Skeletal muscle tissue (tissue), 4 donors: ENCODE data around the gene FAM131C. TPM values are rescaled to one million over a fixed set of nuclear protein-coding genes. Genes with fewer than 3 reads are reported as not detected.
"Not testable (repeated sequence)": the region's sequence is repeated elsewhere in the genome, so short reads cannot be mapped to it uniquely, and the experiment has no call there.

Experiments used
- H3K27ac ChIP-seq: one replicate; pipeline ENCODE4 v1.7.0; 2013; ENCODE audit warnings: mild to moderate bottlenecking, low read depth, low read length, inconsistent platforms
- H3K27me3 ChIP-seq, 3 donors: one replicate each; pipeline ENCODE4 v1.7.0; 2013; ENCODE audit warnings: low read length in 3 of 3; ENCODE audit not compliant: control insufficient read depth in 3 of 3, insufficient read depth in 3 of 3
- H3K36me3 ChIP-seq, 3 donors: one replicate each; pipeline ENCODE4 v1.7.0; 2013; ENCODE audit warnings: low read length in 3 of 3; ENCODE audit not compliant: control insufficient read depth in 3 of 3, insufficient read depth in 3 of 3
- H3K4me1 ChIP-seq, 3 donors: one replicate each; pipeline ENCODE4 v1.7.0; 2013; ENCODE audit warnings: low read length in 3 of 3, mild to moderate bottlenecking in 3 of 3; ENCODE audit not compliant: control insufficient read depth in 3 of 3, insufficient read depth in 3 of 3
- H3K4me3 ChIP-seq, 3 donors: one replicate each; pipeline ENCODE4 v1.7.0; 2013; ENCODE audit warnings: low read length in 3 of 3
- H3K9ac ChIP-seq, 3 donors: one replicate each; pipeline ENCODE4 v1.7.0; 2013; ENCODE audit warnings: low read length in 3 of 3, mild to moderate bottlenecking in 3 of 3, moderate library complexity in 2 of 3, low read depth in 1 of 3
- H3K9me3 ChIP-seq, 3 donors: one replicate each; pipeline ENCODE4 v1.7.0; 2013; ENCODE audit warnings: low read length in 3 of 3; ENCODE audit not compliant: control insufficient read depth in 3 of 3
- total RNA-seq: library from RNA; depleted of rRNA; stranded (reverse); fragments of >200 nt; gene quantifications from one replicate; pipeline ENCODE4 v1.2.3, GENCODE V29; 2014
- donor health status: Osteomylitis.

FAM131C gene
- total RNA-seq, 1 donor from 2014 or later: not detected

DNA sequence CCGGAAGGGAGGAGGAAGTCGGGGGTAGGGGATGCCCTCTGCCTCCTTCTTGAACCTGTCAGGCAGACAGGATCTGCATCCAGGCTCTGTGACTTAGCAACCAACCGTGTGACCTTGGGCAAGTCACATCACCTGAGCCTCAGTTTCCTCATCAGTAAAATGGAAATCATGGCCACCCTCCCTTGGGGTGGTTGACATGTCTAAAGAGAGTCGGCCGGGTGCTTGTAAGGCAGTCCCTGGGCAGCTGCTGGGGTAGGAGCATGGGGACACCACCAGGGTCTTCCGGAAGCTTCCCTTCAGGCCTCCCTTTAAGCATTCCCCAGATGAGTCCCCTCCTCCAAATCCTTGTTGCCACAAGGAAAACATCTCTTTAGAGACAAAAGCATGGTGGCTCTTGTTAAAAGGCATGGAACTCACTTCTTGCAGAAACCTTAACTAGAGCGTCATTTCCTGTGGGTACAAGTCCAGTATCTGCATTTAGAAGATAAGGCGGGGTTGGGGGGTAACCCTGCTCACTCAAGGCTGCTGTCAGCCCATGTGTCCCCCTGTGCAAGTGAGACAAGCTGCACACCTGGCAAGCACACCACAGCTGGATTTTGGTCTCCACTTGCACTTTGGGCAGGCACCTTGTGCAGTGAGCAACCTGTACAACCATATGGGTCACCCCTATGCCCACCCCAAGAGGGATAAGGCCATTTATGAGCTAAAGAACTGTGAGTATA lies 19.5 kb downstream of the FAM131C start:
- H3K36me3 ChIP-seq: no peaks in the 10 kb centered on the region
- no peak overlapping the region for H3K9ac ChIP-seq
- H3K9me3 ChIP-seq: no peaks in the 10 kb centered on the region
- H3K27me3 ChIP-seq: peaks cover 0 to 3% (median 0%) of the 10 kb centered on the region in 3 donors
- H3K4me1 ChIP-seq: peaks cover 0 to 3% (median under 1%) of the 10 kb centered on the region in 3 donors
- H3K27ac ChIP-seq: no peak overlapping the region
- no peak overlapping the region for H3K4me3 ChIP-seq

DNA sequence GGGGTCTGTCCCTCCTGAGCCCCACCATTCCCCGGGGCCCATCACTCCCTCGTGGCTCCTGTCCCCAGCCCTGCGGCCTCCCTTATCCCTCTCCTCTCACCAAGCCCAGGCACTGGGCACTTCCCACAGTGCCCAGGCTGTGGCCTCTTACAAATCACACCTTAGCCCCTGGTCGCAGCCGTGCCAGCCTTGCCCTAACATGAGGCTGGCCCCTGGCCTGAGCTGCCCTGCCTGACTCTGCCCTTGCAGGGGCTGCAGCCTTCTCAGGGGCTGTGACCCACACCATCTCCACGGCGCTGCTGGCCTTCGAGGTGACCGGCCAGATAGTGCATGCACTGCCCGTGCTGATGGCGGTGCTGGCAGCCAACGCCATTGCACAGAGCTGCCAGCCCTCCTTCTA lies 21.5 kb downstream of the FAM131C start:
- not testable (repeated sequence) for H3K4me1 ChIP-seq, H3K4me3 ChIP-seq, H3K27me3 ChIP-seq

GRCh38 chr1:16051039-16051438 lies 22.4 kb downstream of the FAM131C start:
- peaks cover 0 to 4% (median 0%) of the 10 kb centered on the region in 3 donors for H3K27me3 ChIP-seq
- no peaks in the 10 kb centered on the region for H3K36me3 ChIP-seq
- H3K9me3 ChIP-seq: no peaks in the 10 kb centered on the region
- H3K4me3 ChIP-seq: no peak overlapping the region
- peaks cover 0 to 8% (median 5%) of the 10 kb centered on the region in 3 donors for H3K4me1 ChIP-seq
- no peak overlapping the region for H3K27ac ChIP-seq
- H3K9ac ChIP-seq: no peak overlapping the region

More for the DNA sequence above, 21.5 kb downstream of the FAM131C start:
- not testable (repeated sequence) for H3K36me3 ChIP-seq, H3K9ac ChIP-seq, H3K27ac ChIP-seq, H3K9me3 ChIP-seq

DNA sequence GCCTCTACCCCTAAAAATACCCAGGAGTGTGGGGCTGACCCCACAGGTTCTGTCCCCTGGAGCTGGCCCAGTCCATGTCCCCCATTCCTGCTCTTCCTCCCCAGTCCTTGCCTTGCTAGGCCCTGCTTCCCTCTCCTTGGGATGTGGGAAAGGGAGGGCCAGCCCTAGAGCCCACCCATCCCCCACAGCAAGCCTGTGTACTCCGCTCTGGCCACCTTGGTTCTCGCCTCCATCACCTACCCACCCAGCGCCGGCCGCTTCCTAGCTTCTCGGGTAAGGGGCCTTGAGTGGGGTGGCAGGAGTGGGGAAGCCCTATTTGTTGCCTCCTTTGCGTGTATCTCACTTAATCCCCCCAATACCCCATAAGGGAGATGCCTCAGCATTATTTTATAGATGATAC lies 23.1 kb downstream of the FAM131C start:
- Histone ChIP-seq H3K36me3 (no peaks in the 10 kb centered on the region), H3K27me3 (peaks cover 0 to 4% (median 0%) of the 10 kb centered on the region in 3 donors), H3K4me1 (peaks cover 0 to 5% (median 5%) of the 10 kb centered on the region in 3 donors), H3K27ac (no peak overlapping the region), H3K9ac (no peak overlapping the region), H3K4me3 (no peak overlapping the region), H3K9me3 (no peaks in the 10 kb centered on the region)

GRCh38 chr1:16048573-16049189 lies 24.8 kb downstream of the FAM131C start:
- peak overlapping the region in 2 of 3 donors; percentile 20 to 50 for H3K9ac ChIP-seq
- H3K27me3 ChIP-seq: peaks cover 0 to 4% (median 0%) of the 10 kb centered on the region in 3 donors
- peak overlapping the region; percentile 50 to 56 (median 51) for H3K4me3 ChIP-seq
- no peaks in the 10 kb centered on the region for H3K9me3 ChIP-seq
- H3K36me3 ChIP-seq: no peaks in the 10 kb centered on the region
- H3K27ac ChIP-seq: no peak overlapping the region
- peaks cover 0 to 5% (median 5%) of the 10 kb centered on the region in 3 donors for H3K4me1 ChIP-seq

GRCh38 chr1:16047791-16048475 lies 25.5 kb downstream of the FAM131C start:
- H3K9ac ChIP-seq: no peak overlapping the region
- no peaks in the 10 kb centered on the region for H3K36me3 ChIP-seq
- peaks cover 0 to 5% (median 5%) of the 10 kb centered on the region in 3 donors for H3K4me1 ChIP-seq
- H3K27me3 ChIP-seq: peaks cover 0 to 4% (median 0%) of the 10 kb centered on the region in 3 donors
- no peak overlapping the region for H3K4me3 ChIP-seq
- no peak overlapping the region for H3K27ac ChIP-seq
- H3K9me3 ChIP-seq: no peaks in the 10 kb centered on the region

- Histone ChIP-seq H3K9me3 (no peaks in the 10 kb centered on the region), H3K4me3 (no peak overlapping the region), H3K36me3 (no peaks in the 10 kb centered on the region), H3K4me1 (peaks cover 0 to 5% (median 5%) of the 10 kb centered on the region in 3 donors), H3K9ac (no peak overlapping the region), H3K27me3 (peaks cover 0 to 4% (median 0%) of the 10 kb centered on the region in 3 donors), H3K27ac (no peak overlapping the region)
Measured at GRCh38 chr1:16046842-16047241, 26.6 kb downstream of the FAM131C start.

- Histone ChIP-seq H3K4me1 (peaks cover 0 to 5% (median 5%) of the 10 kb centered on the region in 3 donors), H3K9ac (no peak overlapping the region), H3K9me3 (no peaks in the 10 kb centered on the region), H3K36me3 (no peaks in the 10 kb centered on the region), H3K4me3 (no peak overlapping the region), H3K27me3 (peaks cover 0 to under 1% (median 0%) of the 10 kb centered on the region in 3 donors), H3K27ac (no peak overlapping the region)
Measured at GRCh38 chr1:16043950-16044349, 29.5 kb downstream of the FAM131C start.

GRCh38 chr1:16043521-16043920 lies 29.9 kb downstream of the FAM131C start, which contains the start of gene CLCNKB:
Gene CLCNKB, plus strand, starts transcription at chr1:16043782. Its CDS starts 711 bp downstream, at chr1:16044493.
- no peak within 1 kb of the TSS for H3K27ac ChIP-seq
- H3K9ac ChIP-seq: no peak within 1 kb of the TSS
- H3K4me3 ChIP-seq: no peak within 1 kb of the TSS
- H3K4me1 ChIP-seq: peaks cover 0 to 1% (median under 1%) of the 10 kb centered on the region in 3 donors
- no peaks in the 10 kb centered on the region for H3K27me3 ChIP-seq
- no peaks in the 10 kb centered on the region for H3K36me3 ChIP-seq
- H3K9me3 ChIP-seq: no peaks in the 10 kb centered on the region

GRCh38 chr1:16042654-16043053 lies 30.8 kb downstream of the FAM131C start:
- H3K27me3 ChIP-seq, H3K4me3 ChIP-seq, H3K9me3 ChIP-seq, H3K9ac ChIP-seq, H3K27ac ChIP-seq, H3K36me3 ChIP-seq, H3K4me1 ChIP-seq: not testable (repeated sequence)
